ENCODE measurements around the gene FAM187B. TPM values are rescaled to one million over a fixed set of nuclear protein-coding genes. Genes with fewer than 3 reads are reported as not detected.

FAM187B gene
- total and polyA plus RNA-seq, 2 experiments from 2014 or later, result 0.23 TPM; not detected in 1

DNA sequence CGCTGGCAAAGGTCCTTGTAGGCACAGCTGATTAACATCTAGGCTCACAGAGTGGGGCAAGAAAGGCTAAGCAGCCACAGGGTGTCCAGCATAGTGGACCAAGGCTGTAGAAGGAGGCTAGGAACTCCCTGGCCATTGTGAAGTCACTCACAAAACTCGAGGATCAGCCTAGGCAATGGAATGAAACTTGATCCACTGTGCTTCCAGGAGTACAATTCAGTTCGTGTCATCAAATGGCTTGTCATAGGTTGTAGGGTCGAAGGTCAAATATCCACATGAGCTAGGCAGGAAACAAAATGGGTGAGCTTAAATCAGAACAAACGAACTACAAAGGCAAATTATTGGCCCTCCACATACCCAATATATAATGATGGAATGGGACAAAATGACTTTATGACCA is 4.4 kb upstream of the FAM187B start:
- no peaks in the 10 kb centered on the region for H3K36me3 ChIP-seq (ENCODE audit: insufficient read depth)
- DNase-seq (ENCODE audit: low spot score) (no peak), ATAC-seq (no peak)
- no peaks in the 10 kb centered on the region for H3K27me3 ChIP-seq (ENCODE audit: insufficient read depth)
- peaks cover under 1% of the 10 kb centered on the region for H3K27me3 Mint-ChIP-seq (ENCODE audit: insufficient read depth, low read depth, poor library complexity)
- no peak overlapping the region for H3K4me3 Mint-ChIP-seq
- no peaks in the 10 kb centered on the region for H3F3A ChIP-seq (replicated peaks; ENCODE audit: low read depth)
- no peaks in the 10 kb centered on the region for H4K20me1 ChIP-seq (replicated peaks; ENCODE audit: insufficient read depth)
- H3K9me3 Mint-ChIP-seq, result peaks cover 8% of the 10 kb centered on the region; the same call in 2 of the 3 replicates
- no peak overlapping the region for H3K27ac ChIP-seq (ENCODE audit: low read depth)
- H3K9me2 ChIP-seq (ENCODE audit: insufficient read depth), result no peaks in the 10 kb centered on the region
- no peak overlapping the region for H3K4me3 ChIP-seq
- H3K4me1 Mint-ChIP-seq, result peaks cover 3% of the 10 kb centered on the region; the same call in 2 of the 3 replicates
- no peaks in the 10 kb centered on the region; the same call in 2 of the 3 replicates for H3K36me3 Mint-ChIP-seq (ENCODE audit: low read depth)
- H2AFZ ChIP-seq, result no peak overlapping the region
- H3K4me1 ChIP-seq (ENCODE audit: insufficient read depth), result no peaks in the 10 kb centered on the region
- TF ChIP-seq, protein P1, sequence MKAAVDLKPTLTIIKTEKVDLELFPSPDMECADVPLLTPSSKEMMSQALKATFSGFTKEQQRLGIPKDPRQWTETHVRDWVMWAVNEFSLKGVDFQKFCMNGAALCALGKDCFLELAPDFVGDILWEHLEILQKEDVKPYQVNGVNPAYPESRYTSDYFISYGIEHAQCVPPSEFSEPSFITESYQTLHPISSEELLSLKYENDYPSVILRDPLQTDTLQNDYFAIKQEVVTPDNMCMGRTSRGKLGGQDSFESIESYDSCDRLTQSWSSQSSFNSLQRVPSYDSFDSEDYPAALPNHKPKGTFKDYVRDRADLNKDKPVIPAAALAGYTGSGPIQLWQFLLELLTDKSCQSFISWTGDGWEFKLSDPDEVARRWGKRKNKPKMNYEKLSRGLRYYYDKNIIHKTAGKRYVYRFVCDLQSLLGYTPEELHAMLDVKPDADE (IDR thresholded peaks at IDR 0.05), result no peak
- no peak for TF ChIP-seq EZH2phosphoT487 (IDR thresholded peaks at IDR 0.05; ENCODE audit: unreplicated experiment)
- TF ChIP-seq, protein P2, sequence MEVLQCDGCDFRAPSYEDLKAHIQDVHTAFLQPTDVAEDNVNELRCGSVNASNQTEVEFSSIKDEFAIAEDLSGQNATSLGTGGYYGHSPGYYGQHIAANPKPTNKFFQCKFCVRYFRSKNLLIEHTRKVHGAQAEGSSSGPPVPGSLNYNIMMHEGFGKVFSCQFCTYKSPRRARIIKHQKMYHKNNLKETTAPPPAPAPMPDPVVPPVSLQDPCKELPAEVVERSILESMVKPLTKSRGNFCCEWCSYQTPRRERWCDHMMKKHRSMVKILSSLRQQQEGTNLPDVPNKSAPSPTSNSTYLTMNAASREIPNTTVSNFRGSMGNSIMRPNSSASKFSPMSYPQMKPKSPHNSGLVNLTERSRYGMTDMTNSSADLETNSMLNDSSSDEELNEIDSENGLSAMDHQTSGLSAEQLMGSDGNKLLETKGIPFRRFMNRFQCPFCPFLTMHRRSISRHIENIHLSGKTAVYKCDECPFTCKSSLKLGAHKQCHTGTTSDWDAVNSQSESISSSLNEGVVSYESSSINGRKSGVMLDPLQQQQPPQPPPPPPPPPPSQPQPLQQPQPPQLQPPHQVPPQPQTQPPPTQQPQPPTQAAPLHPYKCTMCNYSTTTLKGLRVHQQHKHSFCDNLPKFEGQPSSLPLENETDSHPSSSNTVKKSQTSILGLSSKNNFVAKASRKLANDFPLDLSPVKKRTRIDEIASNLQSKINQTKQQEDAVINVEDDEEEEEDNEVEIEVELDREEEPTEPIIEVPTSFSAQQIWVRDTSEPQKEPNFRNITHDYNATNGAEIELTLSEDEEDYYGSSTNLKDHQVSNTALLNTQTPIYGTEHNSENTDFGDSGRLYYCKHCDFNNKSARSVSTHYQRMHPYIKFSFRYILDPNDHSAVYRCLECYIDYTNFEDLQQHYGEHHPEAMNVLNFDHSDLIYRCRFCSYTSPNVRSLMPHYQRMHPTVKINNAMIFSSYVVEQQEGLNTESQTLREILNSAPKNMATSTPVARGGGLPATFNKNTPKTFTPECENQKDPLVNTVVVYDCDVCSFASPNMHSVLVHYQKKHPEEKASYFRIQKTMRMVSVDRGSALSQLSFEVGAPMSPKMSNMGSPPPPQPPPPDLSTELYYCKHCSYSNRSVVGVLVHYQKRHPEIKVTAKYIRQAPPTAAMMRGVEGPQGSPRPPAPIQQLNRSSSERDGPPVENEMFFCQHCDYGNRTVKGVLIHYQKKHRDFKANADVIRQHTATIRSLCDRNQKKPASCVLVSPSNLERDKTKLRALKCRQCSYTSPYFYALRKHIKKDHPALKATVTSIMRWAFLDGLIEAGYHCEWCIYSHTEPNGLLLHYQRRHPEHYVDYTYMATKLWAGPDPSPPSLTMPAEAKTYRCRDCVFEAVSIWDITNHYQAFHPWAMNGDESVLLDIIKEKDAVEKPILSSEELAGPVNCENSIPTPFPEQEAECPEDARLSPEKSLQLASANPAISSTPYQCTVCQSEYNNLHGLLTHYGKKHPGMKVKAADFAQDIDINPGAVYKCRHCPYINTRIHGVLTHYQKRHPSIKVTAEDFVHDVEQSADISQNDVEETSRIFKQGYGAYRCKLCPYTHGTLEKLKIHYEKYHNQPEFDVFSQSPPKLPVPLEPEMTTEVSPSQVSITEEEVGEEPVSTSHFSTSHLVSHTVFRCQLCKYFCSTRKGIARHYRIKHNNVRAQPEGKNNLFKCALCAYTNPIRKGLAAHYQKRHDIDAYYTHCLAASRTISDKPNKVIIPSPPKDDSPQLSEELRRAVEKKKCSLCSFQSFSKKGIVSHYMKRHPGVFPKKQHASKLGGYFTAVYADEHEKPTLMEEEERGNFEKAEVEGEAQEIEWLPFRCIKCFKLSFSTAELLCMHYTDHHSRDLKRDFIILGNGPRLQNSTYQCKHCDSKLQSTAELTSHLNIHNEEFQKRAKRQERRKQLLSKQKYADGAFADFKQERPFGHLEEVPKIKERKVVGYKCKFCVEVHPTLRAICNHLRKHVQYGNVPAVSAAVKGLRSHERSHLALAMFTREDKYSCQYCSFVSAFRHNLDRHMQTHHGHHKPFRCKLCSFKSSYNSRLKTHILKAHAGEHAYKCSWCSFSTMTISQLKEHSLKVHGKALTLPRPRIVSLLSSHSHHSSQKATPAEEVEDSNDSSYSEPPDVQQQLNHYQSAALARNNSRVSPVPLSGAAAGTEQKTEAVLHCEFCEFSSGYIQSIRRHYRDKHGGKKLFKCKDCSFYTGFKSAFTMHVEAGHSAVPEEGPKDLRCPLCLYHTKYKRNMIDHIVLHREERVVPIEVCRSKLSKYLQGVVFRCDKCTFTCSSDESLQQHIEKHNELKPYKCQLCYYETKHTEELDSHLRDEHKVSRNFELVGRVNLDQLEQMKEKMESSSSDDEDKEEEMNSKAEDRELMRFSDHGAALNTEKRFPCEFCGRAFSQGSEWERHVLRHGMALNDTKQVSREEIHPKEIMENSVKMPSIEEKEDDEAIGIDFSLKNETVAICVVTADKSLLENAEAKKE (CRISPR knock-in tag; IDR thresholded peaks at IDR 0.05), result no peak
- no peak for TF ChIP-seq NANOG (IDR thresholded peaks at IDR 0.05; ENCODE audit: borderline replicate concordance)
- TF ChIP-seq, protein P3, sequence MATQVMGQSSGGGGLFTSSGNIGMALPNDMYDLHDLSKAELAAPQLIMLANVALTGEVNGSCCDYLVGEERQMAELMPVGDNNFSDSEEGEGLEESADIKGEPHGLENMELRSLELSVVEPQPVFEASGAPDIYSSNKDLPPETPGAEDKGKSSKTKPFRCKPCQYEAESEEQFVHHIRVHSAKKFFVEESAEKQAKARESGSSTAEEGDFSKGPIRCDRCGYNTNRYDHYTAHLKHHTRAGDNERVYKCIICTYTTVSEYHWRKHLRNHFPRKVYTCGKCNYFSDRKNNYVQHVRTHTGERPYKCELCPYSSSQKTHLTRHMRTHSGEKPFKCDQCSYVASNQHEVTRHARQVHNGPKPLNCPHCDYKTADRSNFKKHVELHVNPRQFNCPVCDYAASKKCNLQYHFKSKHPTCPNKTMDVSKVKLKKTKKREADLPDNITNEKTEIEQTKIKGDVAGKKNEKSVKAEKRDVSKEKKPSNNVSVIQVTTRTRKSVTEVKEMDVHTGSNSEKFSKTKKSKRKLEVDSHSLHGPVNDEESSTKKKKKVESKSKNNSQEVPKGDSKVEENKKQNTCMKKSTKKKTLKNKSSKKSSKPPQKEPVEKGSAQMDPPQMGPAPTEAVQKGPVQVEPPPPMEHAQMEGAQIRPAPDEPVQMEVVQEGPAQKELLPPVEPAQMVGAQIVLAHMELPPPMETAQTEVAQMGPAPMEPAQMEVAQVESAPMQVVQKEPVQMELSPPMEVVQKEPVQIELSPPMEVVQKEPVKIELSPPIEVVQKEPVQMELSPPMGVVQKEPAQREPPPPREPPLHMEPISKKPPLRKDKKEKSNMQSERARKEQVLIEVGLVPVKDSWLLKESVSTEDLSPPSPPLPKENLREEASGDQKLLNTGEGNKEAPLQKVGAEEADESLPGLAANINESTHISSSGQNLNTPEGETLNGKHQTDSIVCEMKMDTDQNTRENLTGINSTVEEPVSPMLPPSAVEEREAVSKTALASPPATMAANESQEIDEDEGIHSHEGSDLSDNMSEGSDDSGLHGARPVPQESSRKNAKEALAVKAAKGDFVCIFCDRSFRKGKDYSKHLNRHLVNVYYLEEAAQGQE (IDR thresholded peaks at IDR 0.05; ENCODE audit: unreplicated experiment), result no peak
- TF ChIP-seq, protein P4, sequence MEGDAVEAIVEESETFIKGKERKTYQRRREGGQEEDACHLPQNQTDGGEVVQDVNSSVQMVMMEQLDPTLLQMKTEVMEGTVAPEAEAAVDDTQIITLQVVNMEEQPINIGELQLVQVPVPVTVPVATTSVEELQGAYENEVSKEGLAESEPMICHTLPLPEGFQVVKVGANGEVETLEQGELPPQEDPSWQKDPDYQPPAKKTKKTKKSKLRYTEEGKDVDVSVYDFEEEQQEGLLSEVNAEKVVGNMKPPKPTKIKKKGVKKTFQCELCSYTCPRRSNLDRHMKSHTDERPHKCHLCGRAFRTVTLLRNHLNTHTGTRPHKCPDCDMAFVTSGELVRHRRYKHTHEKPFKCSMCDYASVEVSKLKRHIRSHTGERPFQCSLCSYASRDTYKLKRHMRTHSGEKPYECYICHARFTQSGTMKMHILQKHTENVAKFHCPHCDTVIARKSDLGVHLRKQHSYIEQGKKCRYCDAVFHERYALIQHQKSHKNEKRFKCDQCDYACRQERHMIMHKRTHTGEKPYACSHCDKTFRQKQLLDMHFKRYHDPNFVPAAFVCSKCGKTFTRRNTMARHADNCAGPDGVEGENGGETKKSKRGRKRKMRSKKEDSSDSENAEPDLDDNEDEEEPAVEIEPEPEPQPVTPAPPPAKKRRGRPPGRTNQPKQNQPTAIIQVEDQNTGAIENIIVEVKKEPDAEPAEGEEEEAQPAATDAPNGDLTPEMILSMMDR (conservative IDR thresholded peaks at IDR 0.05; ENCODE audit: low read depth in 2 of 2), result no peak
- TF ChIP-seq POLR2AphosphoS5 (IDR thresholded peaks at IDR 0.05; ENCODE audit: low read depth), result no peak
- TF ChIP-seq CREB1 (CRISPR knock-in tag; IDR thresholded peaks at IDR 0.05; ENCODE audit: low read depth), result no peak
- no peak for TF ChIP-seq JUNB (IDR thresholded peaks at IDR 0.05; ENCODE audit: unreplicated experiment)
- TF ChIP-seq ZNF114 (CRISPR knock-in tag; IDR thresholded peaks at IDR 0.05), result no peak
- TF ChIP-seq ZNF331 (CRISPR knock-in tag; IDR thresholded peaks at IDR 0.05; ENCODE audit: low read depth), result no peak
- TF ChIP-seq EZH2 (IDR thresholded peaks at IDR 0.05; ENCODE audit: low read depth, unreplicated experiment), result no peak
- no peak for TF ChIP-seq STAT1 (IDR thresholded peaks at IDR 0.05; ENCODE audit: unreplicated experiment)
- H3K27ac Mint-ChIP-seq, result no peak overlapping the region
- no peaks in the 10 kb centered on the region for H3K79me2 ChIP-seq (replicated peaks; ENCODE audit: insufficient read depth)
- no peak overlapping the region for H3K4me2 ChIP-seq
